Adrenal gland (tissue), 12 donors: ENCODE results near the gene MBD3. TPM values are rescaled to one million over a fixed set of nuclear protein-coding genes. Genes with fewer than 3 reads are reported as not detected.

Source experiments
- DNase-seq, 7 donors: peaks; one replicate each; pipeline ENCODE4 v3.0.0-alpha.2; 2019 to 2020
- H3K27ac ChIP-seq, 5 donors: fragments of 200-600 bp; sonication (generic) in 4 of 5; 1 replicate in 3 of 5; 2 replicates in 2 of 5; pipeline versions ENCODE4 v1.5.1 to v1.8.0; 2016 to 2020; ENCODE audit warnings: mild to moderate bottlenecking in 1 of 5
- H3K27me3 ChIP-seq: fragments of 200-600 bp; 2 replicates; pipeline ENCODE4 v1.8.0; 2021
- H3K36me3 ChIP-seq, 2 donors: fragments of 200-600 bp; replicated peaks in 1 of 2; 1 replicate in 1 of 2; 2 replicates in 1 of 2; pipeline versions ENCODE4 v1.5.1 to v1.8.0; 2018 to 2022
- H3K4me1 ChIP-seq, 2 donors: fragments of 200-600 bp; replicated peaks in 1 of 2; 1 replicate in 1 of 2; 2 replicates in 1 of 2; pipeline versions ENCODE4 v1.5.1 to v1.8.0; 2018 to 2021
- H3K4me3 ChIP-seq, 4 donors: fragments of 200-600 bp; sonication (generic) in 3 of 4; one replicate each; pipeline ENCODE4 v1.5.1; 2016 to 2018
- H3K9me3 ChIP-seq, 3 donors: fragments of 200-600 bp; sonication (generic) in 1 of 3; replicated peaks in 1 of 3; 1 replicate in 2 of 3; 2 replicates in 1 of 3; pipeline versions ENCODE4 v1.5.1 to v1.8.0; 2016 to 2021
- POLR2A ChIP-seq, 2 donors: fragments of 450-650 bp; IDR thresholded peaks; one replicate each; pipeline ENCODE4 v1.6.1; 2017; ENCODE audit warnings: antibody characterized with exemption in 2 of 2, mild to moderate bottlenecking in 2 of 2, moderate library complexity in 1 of 2
- WGBS, 4 donors: extraction: QIAGEN DNeasy Blood & Tissue Kit in 2 of 4; methylation state at CpG; one replicate each; pipeline versions ENCODE4 v1.1.5 to v1.1.7; 2013 to 2017; 5-methylcytosine and 5-hydroxymethylcytosine counted together
- intact Hi-C, 2 donors: fragments of 100-400 bp; cut with DNase I; formaldehyde crosslinking; loops; one replicate each; pipeline versions ENCODE4 v1.14.1 to v1.15.0; 2022 to 2023
- polyA plus RNA-seq, 3 donors: library from polyadenylated mRNA; stranded (reverse); fragments of 200-250 nt in 2 of 3; fragments of 350-450 nt in 1 of 3; fragmentation: Illumina TruSeq in 1 of 3; extraction: RNeasy Lipid Tissue Mini Kit (QIAGEN cat#74804) in 1 of 3; gene quantifications; one replicate each; pipeline ENCODE4 v1.2.3, GENCODE V29; 2013 to 2014
- total RNA-seq, 9 donors: library from RNA; depleted of rRNA in 4 of 9; stranded (reverse); fragments of >200 nt in 4 of 9; fragments of 120-200 nt in 1 of 9; fragmentation: NEBNext Ultra II Directional in 1 of 9; extraction: Animal tissue kit (Norgen Biotek cat#: 25700) in 1 of 9; gene quantifications; one replicate each; pipeline versions ENCODE4 v1.1.0 to v1.2.4, GENCODE V29; 2013 to 2023
- TF ChIP-seq, protein P1 (sequence below), 6 experiments: fragments of 450-650 bp in 4 of 6; fragments of 200-600 bp in 2 of 6; sonication (generic) in 1 of 6; IDR thresholded peaks; 1 replicate in 5 of 6; 2 replicates in 1 of 6; pipeline versions ENCODE4 v1.5.1 to v1.8.0; 2016 to 2021; ENCODE audit warnings: antibody characterized with exemption in 6 of 6, mild to moderate bottlenecking in 2 of 6, moderate library complexity in 1 of 6
- donor health status: healthy with polysubstance abuse.
- donor health status: Bipolar disorder and iron deficiency.
- donor health status: DM: yes; HTN: yes; CAD: no.
- donor health status: DM: no; HTN: no; CAD: no.
- donor health status: DM: no; HTN: no; CAD: no.
- donor health status: DM: yes; HTN: yes; CAD: no.

Gene MBD3
- total and polyA plus RNA-seq, 12 donors, result 3.5 to 221 (median 94.0) TPM

GRCh38 chr19:1576242-1577089, 16.2 kb downstream of the MBD3 start:
- intact Hi-C loops, result no loop called here
- no peaks in the 10 kb centered on the region for H3K9me3 ChIP-seq
- no peaks in the 10 kb centered on the region for H3K27me3 ChIP-seq
- H3K36me3 ChIP-seq, result peaks cover 0 to 44% of the 10 kb centered on the region in 2 donors
- H3K4me1 ChIP-seq, result no peaks in the 10 kb centered on the region
- no peak for DNase-seq
- H3K27ac ChIP-seq, result no peak overlapping the region
- H3K4me3 ChIP-seq, result no peak overlapping the region
- no peak for TF ChIP-seq POLR2A (IDR thresholded peaks at IDR 0.05)
- TF ChIP-seq, protein P1, sequence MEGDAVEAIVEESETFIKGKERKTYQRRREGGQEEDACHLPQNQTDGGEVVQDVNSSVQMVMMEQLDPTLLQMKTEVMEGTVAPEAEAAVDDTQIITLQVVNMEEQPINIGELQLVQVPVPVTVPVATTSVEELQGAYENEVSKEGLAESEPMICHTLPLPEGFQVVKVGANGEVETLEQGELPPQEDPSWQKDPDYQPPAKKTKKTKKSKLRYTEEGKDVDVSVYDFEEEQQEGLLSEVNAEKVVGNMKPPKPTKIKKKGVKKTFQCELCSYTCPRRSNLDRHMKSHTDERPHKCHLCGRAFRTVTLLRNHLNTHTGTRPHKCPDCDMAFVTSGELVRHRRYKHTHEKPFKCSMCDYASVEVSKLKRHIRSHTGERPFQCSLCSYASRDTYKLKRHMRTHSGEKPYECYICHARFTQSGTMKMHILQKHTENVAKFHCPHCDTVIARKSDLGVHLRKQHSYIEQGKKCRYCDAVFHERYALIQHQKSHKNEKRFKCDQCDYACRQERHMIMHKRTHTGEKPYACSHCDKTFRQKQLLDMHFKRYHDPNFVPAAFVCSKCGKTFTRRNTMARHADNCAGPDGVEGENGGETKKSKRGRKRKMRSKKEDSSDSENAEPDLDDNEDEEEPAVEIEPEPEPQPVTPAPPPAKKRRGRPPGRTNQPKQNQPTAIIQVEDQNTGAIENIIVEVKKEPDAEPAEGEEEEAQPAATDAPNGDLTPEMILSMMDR (IDR thresholded peaks at IDR 0.05), result no peak
- 83 to 95% (median 88%) methylated on average over 14 to 30 of the region's 30 CpGs for WGBS, 4 donors

DNA sequence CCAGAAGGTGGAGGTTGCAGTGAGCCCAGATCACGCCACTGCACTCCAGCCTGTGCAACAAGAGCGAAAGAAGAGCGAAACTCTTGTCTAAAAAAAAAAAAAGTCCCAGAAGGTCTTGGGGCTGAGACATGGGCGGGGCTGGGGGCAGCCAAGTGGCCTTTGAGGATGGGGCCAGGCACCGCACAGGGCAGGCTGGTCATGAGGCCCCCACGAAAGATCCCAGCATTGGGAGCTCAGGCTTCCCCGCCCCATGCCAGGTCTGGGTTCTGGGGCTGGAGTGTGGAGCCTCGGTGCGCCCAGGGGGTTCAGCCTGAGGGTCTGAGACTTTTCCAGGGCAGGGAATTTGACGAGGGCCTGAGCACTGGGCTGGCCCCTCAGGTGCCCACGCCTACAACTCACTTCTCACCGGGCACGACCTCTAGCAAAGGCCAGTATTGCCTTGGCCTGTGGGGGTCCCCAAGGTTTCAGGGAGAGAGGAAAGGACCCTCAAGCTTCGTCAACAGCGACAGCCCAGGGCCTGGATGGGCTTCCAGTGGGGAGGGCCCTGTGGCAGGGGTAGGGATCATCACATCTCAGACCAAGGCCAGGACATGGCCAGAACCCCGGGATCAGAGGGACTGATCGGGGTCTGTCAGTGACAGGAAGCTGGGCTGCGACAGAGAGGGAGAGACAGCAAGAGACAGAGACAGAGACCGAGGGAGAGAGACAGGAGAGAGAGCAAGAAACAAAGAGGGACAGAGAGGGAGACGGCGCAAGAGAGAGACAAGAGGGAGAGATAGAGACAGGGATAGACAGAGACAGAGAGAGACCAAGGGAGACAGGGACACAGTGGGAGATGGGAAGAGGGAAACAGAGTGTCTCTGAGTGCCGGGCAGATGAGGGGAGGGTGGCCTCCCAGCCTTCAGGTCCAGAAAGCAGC, 17.1 kb downstream of the MBD3 start:
- H3K9me3 ChIP-seq, result no peaks in the 10 kb centered on the region
- no peaks in the 10 kb centered on the region for H3K27me3 ChIP-seq
- no peak for TF ChIP-seq POLR2A (IDR thresholded peaks at IDR 0.05)
- TF ChIP-seq, protein P1 (IDR thresholded peaks at IDR 0.05), result no peak
- intact Hi-C loops, result no loop called here
- no peaks in the 10 kb centered on the region for H3K4me1 ChIP-seq
- no peak for DNase-seq
- peaks cover 0 to 35% of the 10 kb centered on the region in 2 donors for H3K36me3 ChIP-seq
- H3K4me3 ChIP-seq, result no peak overlapping the region
- 74 to 80% (median 79%) methylated on average over 15 to 22 of the region's 22 CpGs for WGBS, 4 donors
- no peak overlapping the region for H3K27ac ChIP-seq

GRCh38 chr19:1574354-1575136, 18.1 kb downstream of the MBD3 start:
- intact Hi-C loops, result no loop called here
- WGBS, 4 donors, result 83 to 87% (median 84%) methylated on average over 14 to 34 of the region's 34 CpGs

More at GRCh38 chr19:1574354-1575136, 18.1 kb downstream of the MBD3 start:
- Histone ChIP-seq H3K9me3 (no peaks in the 10 kb centered on the region), H3K36me3 (peaks cover 0 to 24% of the 10 kb centered on the region in 2 donors), H3K4me1 (no peaks in the 10 kb centered on the region), H3K4me3 (no peak overlapping the region), H3K27ac (no peak overlapping the region), H3K27me3 (no peaks in the 10 kb centered on the region)
- TF ChIP-seq, protein P1 (IDR thresholded peaks at IDR 0.05), result no peak
- no peak for TF ChIP-seq POLR2A (IDR thresholded peaks at IDR 0.05)
- no peak for DNase-seq
